HG03432 (cell line): ENCODE data around the gene BANF2.

ENCODE experiments used
- ATAC-seq: cut with Tn5 transposase; IDR thresholded peaks from one replicate; pipeline ENCODE4 v1.9.1; 2021; ENCODE audit warnings: mild to moderate bottlenecking, moderate library complexity; ENCODE audit not compliant: unreplicated experiment

The BANF2 gene

GRCh38 chr20:17732907-17733521 is 33.2 kb downstream of the BANF2 start:
- ATAC-seq, result no peak

DNA sequence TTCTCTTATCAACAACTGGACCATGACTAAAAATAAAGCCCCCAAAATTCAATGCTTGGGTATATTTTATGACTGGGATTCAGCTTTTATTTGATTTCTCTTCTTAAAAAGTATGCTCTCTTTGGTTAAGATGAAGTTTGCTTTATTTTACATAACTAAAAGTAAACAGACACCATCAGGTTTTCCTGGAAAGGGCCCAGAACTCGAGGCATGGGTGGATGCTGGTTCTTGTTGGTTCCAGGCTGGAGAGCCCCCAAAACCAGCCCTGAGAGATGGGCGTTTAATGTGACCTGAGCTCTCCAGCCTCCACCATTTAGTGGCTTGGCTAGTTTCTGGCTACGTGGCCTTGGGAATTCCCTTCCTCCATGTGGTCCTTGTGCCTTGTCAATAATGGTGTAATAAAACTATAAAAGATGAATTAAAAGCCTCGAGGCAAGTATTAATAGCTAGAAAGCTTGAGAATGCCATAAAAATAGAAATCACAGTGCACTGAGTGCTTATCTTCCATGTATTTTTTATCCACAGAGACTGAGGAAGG is 34.1 kb downstream of the BANF2 start:
- no peak for ATAC-seq

DNA sequence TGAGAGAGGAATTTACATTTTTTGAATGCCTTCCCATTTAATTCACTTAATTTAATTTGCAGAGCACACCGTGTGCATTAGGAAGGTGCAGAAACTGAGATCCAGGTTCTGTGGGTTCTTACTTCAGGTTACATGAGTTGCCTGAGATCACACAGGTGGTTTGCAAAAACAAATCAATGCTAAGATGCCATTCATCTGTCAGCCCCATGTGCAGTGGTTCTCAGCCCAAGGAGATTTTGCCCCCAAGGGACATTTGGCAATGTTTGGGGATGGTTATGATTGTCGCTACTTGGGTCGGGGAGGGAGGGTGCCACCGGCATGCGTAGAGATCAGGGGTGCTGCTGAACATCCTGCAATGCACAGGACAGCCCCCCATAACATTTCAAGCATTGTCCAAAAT is 34.6 kb downstream of the BANF2 start:
- ATAC-seq, result no peak

- no peak for ATAC-seq
Measured at GRCh38 chr20:17735206-17735804, 35.5 kb downstream of the BANF2 start.

DNA sequence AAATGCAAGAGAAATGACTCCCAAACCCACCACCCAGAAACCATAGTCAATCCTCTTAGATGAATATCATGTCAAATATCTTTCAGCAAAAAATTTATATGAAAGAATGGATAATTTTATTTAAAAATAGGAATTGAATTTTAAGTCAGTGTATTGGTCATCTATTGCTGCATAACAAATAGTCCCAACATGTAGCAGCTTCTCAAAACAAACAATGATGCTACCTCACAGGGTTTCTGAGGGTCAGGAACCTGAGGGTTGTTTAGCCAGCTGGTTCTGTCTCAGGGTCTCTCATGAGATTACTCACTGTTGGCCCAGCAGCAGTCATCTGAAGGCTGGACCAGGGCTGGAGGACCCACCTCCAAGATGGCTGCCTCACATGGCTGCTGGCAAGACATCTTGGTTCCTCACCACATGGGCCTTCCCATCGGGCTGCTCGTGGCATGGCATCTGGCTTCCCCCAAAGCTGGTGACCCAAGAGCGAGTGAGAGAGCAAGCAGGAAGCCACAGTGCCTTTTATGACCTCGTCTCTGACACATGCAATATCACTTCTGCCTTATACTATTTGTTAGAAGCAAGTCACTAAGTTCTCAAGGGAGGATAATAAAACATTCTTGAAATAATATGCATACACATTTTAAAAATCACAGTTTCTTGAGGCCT is 36.3 kb downstream of the BANF2 start:
- ATAC-seq, result no peak

- ATAC-seq, result no peak
Measured at GRCh38 chr20:17738154-17738553, 38.4 kb downstream of the BANF2 start.

DNA sequence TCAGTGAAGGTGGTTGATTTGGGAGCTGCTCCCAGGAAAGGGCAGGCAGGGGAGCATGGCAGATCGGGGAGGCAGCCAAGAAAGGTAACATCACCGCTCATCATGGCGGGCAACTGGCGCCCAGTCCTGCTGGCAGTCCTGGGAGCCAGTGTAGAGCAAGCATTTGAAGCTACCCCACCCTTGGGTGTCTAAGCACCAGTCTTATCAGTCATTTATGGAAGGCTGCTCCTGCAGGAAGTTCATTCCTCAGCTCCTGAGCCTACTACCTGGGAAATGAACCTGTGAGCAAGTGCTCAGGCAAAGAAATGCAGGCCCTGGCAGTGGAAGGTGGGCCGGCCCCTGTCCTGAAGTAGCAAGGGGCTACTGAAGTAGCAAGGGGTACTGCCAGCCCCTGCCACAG is 41.5 kb downstream of the BANF2 start:
- ATAC-seq, result no peak

- ATAC-seq, result no peak
Measured at GRCh38 chr20:17742731-17743130, 43.0 kb downstream of the BANF2 start.

- no peak for ATAC-seq
Measured at GRCh38 chr20:17743677-17744076, 43.9 kb downstream of the BANF2 start.

- no peak for ATAC-seq
Measured at GRCh38 chr20:17747431-17747846, 47.7 kb downstream of the BANF2 start.

GRCh38 chr20:17748279-17748678 is 48.5 kb downstream of the BANF2 start:
- no peak for ATAC-seq

DNA sequence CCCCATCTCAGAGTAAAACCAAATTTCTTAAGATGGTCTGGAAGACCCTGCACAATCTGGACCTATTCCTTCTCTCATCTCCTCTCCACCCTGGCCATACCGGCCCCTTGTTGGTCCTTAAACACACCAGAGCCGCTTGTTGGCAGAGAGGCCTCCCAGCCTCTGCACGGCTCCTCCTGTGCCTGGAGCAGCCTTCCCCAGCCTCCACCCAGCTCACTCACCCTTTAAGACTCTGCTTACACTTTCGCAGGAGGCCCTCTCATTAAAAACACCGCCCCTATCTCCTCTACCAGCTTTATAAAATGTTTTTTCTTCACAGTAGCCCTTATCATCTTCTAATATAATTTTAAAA is 49.8 kb downstream of the BANF2 start:
- no peak for ATAC-seq

DNA sequence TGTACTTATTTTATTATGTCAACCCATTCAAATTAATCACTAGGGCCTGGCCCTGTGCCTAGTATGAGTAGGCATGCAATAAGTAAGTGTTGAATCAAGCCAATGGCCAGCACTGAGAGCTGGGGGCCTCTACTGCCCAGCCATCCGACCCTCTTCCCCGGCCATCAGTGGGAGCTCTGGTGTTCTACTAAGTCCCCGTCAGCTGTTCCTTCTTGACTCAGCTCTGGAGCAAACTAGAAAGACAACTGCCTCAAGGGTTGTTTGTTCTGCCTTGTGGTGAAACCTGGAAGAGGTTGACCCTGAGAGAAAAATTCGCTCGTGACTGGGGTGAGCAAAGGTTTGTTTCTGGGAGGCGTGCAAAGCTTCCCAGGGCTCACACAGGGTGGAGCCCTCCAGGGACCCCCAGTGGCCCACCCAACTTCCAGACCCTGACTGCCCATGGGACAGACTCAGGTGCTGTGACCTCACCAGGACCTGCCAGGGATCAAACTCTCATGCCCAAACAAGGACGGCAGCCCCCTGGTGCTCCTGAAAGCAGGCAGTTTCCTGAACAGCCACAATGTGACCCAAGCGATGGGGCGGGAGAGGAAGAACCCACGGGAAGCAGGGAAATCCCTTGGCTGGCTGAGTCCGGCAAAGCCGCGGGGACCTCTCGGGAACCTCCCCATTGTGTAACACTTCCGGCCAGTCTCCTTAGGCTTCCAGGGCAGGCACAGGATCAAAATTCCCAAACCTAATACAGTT is 50.4 kb downstream of the BANF2 start:
- no peak for ATAC-seq

GRCh38 chr20:17750722-17751045 is 50.9 kb downstream of the BANF2 start:
- ATAC-seq, result no peak

GRCh38 chr20:17751640-17752039 is 51.9 kb downstream of the BANF2 start:
- ATAC-seq, result no peak

- ATAC-seq, result no peak
Measured at GRCh38 chr20:17752459-17752858, 52.7 kb downstream of the BANF2 start.

GRCh38 chr20:17753516-17753915 is 53.8 kb downstream of the BANF2 start:
- no peak for ATAC-seq

- no peak for ATAC-seq
Measured at GRCh38 chr20:17756529-17756928, 56.8 kb downstream of the BANF2 start.

DNA sequence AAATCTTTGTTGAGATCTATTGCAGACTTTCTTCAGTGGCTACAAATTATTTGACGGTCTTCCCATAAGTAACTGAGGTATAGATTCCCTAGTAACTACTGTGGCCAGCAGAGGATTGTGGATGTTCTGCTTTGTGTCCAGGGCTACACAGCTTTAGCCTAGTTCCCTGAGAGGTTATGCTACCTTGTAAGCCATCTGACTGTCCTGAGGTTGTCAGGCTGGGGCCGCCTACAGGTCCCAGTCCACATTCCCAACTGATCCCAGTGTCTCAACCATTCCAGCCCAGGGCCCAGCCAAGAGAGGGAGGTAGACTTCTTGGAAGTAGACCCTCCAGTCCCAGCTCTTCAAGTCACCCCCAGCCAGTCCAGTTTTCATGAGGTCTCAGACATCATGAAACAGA is 57.7 kb downstream of the BANF2 start:
- no peak for ATAC-seq

DNA sequence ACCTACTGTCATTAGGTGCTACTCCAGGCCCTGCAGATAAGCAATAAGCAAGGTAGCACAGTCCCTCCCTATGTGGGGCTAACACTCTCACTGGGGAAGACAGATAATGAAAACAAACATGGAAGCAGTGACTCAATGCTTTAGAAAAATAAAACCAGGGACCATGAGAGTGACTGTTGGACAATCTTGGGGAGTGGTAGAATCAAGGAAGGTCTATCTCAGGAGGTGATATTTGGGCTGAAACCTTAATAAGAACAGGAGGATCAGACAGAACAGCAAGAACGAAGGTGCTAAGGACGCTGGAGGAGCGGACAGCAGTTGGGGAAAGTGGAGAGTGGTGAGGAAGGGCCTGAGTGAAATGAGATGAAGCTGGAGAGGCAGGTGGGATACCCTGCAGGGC is 58.2 kb downstream of the BANF2 start:
- no peak for ATAC-seq

DNA sequence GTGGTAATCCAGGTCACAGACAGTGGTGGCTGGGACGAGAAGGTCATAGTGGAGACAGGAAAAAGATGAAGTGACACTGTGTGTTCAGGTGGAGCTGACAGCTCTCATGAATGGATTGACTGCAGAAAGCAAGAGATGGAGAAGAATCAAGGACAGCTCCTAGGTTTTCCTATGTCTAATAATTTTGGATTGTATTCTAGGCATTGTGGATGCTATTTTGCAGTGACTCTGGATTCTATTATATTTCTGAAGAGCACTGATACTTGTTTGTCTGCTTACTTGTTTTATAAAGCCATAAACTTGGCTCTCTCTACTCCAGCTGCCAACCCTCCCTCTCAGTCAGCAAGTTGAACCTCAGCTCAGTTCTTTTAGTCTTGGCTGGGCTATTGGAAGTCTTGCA is 58.7 kb downstream of the BANF2 start:
- no peak for ATAC-seq

DNA sequence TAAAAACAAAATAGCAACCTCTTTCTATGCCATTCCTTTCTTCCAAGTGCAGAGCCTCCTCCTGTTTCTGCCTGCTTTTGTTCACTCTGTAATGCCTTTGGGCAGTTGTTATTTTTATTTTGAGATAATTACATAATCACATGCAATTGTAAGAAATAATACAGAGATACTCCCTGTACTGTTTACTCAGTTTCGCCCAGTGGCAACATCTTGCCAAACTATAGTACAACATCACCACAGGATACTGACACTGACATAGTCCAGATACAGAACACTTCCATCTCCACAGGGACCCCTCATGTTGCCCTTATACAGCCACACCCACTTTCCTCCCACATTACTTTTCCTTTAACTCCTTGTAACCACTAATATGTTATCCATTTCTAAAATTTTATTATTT is 59.7 kb downstream of the BANF2 start:
- ATAC-seq, result no peak
